Forelimb muscle (tissue), 1 donor: ENCODE results near the gene FBXO38. TPM values are rescaled to one million over a fixed set of nuclear protein-coding genes. Genes with fewer than 3 reads are reported as not detected.
"Not testable (repeated sequence)": the region's sequence is repeated elsewhere in the genome, so short reads cannot be mapped to it uniquely, and the experiment has no call there.

Experiments
- DNase-seq: peaks from one replicate; pipeline ENCODE4 v3.0.0-alpha.2; 2013; ENCODE audit warnings: low read depth
- polyA plus RNA-seq: library from polyadenylated mRNA; unstranded; fragments of 120-200 nt; gene quantifications from one replicate; pipeline ENCODE4 v1.2.1, GENCODE V29; 2013; ENCODE audit not compliant: insufficient read length

The FBXO38 gene
- polyA plus RNA-seq, 1 donor, result 26.4 TPM

DNA sequence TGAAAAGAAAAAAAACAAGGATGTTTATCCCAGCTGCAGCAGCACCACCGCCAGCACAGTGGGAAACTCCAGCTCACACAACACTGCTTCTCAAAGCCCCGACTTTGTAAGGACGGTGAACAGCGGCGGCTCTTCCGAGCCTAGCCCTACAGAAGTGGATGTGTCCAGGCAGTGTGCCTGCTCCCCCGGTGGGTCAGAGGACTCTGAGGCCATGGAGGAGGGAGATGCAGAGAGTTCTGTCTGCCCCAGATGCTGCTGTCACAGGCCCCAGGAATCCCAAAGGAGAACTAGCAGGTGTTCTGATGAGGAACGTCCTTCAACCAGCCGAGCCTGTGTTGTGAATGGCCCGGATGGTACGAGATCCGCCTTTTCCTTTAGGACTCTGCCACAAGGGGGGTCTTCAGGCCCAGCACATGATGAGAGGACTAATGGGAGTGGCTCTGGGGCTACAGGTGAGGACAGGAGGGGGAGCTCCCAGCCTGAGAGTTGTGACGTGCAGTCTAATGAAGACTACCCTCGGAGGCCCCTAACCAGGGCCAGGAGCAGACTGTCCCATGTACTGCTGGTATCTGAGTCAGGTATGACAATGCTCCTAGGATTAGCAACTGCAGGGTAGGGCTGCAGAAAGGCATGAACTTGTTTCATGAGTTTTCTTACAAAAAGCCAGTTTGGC lies 43.7 kb downstream of the FBXO38 start:
- DNase-seq, result no peak

DNA sequence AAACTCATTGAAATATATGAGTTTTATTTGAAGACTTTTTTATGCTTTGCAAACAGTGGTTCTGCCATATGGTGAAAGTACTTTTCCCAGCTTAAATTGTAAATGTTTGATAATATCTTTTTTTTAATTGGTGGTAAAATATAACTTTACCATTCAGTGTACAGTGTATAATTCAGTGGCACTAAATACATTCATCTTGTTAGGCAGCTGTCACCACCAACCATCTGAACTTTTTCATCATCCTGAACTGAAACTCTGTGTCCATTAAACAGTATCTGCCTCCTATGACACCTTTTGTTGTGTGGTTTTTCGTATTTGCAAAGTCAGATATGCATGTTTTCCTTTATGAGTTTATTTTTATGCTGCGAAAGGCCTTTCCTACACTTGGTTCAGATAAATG lies 45.1 kb downstream of the FBXO38 start:
- no peak for DNase-seq

DNA sequence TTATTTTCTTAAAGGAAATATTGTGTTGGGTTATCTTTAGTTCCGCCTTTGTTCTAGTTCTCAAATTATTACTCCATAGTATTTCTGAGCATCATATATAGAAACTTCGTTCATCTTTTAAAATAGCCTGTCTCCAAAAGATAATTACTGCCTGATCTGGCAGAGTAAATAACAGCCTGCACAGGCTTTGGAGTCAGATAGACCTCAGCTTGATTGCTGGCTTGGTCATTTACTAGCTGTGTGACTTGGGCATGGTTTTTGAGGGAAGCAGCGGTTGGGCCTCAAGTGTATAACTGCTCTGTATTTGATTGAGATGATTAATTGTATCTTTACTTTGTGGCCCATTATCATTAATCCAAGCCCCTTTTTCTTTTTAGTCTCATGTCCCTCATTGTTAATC lies 50.1 kb downstream of the FBXO38 start:
- no peak for DNase-seq

DNA sequence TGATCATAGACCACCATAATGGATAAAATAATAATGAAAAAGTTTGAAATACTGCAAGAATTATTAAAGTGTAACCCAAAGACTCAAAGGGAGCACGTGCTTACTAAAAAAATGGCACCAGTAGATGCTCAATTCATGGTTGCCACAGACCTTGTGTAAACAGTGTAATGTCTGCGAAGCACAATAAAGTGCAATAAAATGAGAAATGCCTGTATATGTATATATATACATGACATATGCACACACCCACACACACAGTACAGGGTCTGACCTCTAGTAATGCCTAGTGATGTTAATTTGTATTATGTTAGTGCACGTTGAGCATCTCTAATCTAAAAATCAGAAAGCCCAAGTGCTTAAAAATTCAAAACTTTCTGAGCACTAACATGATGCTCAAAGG lies 52.3 kb downstream of the FBXO38 start:
- DNase-seq, result no peak

DNA sequence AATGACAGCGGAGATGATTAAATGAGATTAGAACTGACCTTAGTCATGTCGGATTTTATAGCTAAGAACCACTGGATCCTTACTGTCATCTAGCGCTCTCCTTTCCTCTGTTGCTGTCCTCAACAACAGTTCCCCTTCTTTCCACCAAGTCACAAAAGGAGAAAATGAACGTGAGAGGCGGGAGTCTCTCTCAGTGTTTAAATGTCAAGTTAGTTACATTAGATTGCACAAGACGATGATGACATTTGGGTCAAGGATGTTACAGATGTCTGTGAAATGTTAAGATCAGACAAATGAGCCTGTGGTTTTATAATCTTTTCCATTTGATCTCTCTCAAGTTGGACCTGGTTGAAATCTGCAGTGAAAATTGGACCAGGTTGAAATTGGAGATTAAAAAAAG lies 53.5 kb downstream of the FBXO38 start:
- DNase-seq, result no peak

DNA sequence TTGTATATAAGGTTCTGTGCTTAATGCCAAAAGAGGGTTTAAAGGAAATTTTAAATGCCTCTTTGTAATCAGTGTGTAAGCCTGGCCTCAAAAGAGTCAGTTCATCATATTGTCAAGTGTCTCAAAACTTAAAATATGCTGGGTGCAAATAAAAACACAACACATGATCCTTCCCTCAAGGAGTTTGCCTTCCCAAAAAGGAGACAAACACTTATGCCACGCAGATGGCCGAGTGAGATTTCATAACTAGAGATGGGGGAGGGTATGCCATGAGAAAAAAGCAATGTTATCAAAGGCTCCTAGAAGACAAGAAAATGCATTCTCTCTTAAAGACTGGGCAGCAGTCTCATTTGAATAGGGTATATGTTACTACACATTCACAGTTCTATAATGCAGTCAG lies 55.2 kb downstream of the FBXO38 start:
- DNase-seq, result no peak

DNA sequence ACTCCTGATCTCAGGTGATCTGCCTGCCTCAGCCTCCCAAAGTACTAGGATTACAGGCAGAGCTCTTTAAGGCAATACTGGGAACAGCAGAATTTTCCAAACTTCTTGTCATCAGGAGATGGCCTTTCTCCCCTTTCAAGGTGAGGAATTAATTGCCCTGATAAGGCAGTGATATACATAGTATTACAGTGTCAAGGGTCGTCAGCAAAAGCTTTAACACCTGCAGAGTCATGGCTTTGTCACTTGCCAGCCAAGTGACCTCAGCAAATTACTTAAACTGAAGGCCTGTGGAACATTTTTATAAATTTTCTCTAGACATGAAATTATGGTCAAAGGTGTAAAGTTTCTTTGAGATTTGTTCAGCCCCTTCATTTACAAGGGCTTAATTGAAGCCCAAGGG lies 59.5 kb downstream of the FBXO38 start:
- no peak for DNase-seq

DNA sequence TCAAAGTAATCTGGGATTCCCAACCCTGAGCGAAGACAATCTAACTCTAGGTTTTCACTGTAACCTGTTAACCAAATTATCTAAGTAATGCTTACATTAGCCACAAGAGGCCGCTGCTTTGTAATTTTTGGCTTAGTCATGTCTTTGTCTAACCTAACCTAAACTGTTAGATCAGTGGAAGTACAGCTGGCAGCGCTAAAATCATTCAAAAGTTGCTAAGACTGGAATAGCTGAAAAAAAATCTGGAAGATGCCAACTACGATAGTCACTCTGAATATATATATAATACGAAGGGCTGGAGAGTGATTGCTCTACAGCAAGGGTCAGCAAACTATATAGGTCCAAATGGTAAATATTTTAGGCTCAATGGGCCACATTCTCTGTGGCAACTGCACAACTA lies 60.2 kb downstream of the FBXO38 start:
- DNase-seq, result peak; percentile 34

DNA sequence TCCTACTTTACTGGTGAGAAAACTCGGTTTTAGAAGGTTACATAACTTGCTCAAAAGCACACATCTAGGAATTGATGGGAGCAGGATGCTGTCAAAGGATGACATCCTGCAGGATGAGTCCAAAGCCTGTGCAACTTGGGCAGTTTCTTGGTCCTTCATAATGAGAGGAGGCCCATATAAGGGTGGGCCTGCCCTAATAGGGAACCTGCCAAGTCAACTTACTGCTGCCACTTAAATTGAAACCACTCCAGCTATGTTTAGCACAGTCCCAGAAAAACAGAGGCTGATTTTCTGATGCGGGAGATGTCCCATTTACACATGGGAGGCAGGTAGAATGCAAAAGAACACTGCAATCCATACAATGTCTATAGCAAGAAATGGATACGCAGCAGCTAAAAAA lies 61.8 kb downstream of the FBXO38 start:
- no peak for DNase-seq

DNA sequence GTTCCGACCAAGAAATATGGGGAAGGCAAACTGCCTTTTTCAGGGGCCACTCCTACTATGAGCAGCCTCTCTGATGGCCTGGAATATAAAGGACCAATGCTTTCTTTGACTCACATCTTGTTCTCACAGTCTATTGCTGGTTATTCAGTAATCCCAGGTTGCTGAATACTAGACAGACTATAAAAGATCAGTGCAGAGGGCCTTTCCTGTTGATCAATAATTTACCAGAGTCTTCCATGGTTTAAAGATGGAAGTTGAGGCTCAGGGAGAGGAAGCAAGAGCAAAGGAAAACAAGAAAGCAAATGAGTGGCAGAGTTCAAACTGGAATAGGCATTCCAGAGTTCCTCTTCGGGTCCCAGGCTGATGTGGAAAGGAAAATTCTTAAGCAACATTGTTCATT lies 62.9 kb downstream of the FBXO38 start:
- no peak for DNase-seq

DNA sequence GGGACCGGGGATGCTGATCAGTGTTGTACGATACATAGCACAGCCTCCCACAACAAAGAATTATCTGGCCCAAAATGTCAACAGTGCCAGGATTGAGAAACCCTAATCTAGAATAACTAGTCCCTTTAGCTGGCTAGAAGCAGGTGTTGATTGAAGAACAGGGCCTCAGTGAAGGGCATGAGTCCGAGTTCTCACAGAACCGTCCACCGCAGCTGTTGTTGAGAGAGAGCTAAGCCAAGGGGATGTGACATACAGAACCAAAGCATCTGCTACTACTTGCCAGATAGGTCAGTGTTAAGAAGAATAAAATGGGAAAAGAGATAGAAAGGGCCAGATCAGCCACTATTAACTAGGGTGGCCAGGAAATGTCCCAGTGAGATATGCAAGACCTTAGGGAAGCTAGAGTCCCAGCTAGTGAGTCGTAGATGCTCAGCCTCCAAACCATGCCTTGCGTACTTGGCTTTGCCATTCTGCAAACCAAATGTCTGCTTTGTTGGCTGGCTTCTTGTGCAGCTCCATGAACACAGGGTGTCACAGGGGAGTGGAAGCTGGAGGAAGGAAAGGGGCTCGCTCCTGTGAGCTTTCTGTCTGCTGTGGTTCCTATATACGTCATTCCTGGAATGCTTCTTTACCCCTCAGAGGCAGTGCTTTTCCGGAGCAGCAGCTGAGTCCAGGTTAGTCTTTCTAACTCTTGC lies 68.9 kb downstream of the FBXO38 start:
- no peak for DNase-seq

DNA sequence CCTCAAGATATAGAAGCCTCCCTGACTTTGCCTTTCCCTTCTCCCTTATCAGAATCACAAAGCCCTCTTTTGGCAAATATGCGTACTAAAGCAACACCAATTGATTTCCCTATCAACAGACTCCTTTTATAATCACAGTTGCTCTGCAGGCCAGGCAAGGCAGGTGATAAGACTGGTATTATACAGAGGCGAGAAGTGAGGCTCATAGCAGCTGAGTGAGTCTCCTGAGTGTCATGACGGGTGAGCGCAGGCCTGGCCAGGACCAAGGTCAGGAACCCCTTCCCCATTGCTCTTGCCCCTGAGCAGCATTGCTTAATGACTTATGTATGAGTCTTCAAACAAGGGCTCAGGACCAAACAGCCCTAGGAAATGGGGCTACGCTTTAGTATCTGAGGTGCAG lies 70.8 kb downstream of the FBXO38 start:
- no peak for DNase-seq

DNA sequence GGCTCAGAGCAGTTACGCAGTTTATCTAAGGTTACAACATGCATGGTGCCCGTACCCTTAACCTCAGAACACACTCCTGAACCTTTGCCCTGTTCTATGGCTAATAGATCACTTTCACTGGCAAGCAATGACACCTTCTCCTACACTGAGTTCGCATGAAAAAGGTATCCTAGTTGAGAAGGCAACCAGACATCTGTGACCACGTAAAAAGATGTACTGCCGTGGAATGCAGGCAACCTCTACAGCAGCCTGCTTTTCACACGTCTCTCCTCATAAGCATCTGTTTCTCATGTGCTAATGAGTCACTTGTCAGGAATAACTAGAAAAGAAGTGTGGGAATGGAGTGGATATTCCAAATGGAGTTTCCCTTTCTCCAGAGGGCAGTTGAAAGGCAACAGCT lies 71.4 kb downstream of the FBXO38 start:
- no peak for DNase-seq

DNA sequence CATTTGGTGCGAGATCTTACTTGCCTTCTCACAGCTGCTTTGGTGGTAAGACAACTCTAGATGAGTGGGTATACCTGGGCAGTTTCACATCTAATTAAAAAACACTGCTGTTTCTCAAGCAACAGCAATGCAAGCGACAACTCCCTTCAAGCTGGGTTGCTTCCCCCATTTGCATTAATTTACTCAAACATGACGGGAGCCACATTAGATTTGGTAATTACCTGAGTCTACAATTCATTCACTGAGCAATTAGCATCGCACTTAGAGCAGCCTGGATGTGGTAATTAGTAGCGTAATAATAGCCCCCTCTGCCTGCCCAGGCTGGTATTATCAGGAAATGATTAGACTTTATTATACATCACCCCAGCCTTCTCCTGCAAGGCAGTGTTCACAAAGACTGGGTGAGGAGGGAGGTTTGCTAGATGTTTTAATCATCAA lies 73.4 kb downstream of the FBXO38 start:
- DNase-seq, result no peak

DNA sequence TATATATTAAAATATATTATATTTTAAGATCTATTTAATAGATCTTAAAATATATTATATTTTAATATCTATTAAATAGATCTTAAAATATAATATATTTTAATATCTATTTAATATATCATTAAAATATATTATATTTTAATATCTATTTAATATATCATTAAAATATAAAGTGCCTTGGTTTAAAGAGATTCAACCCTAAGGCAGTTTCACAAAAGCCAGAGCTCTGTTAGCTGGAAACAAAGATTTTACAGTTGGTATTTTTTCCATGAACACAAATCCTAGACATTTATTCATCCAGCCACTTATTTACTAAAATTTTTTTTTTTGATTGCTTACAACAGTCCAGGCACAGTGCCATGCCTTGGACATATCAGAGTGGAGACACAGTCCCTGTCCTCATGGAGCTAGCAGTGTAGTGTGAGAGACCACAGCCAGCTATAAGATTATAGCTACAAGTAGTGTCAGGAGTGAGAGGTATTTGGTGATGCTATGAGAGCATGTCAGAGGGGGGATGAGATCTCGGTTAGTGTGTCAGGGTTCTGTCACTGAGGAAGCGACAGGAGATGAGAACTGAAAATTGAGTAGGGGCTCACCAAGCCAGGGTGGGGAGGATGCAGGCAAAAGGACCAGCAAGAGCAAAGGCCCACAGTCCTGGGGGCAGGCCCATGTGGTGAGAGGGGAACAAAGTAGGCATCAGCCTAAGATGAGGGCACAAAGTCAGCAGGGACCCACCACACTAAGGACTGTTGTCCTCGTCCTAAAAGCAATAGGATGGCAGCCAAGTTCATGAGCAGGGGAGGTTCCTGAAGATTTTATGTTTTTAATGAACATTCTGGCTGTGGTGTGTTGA lies 74.5 kb downstream of the FBXO38 start:
- DNase-seq, result no peak

DNA sequence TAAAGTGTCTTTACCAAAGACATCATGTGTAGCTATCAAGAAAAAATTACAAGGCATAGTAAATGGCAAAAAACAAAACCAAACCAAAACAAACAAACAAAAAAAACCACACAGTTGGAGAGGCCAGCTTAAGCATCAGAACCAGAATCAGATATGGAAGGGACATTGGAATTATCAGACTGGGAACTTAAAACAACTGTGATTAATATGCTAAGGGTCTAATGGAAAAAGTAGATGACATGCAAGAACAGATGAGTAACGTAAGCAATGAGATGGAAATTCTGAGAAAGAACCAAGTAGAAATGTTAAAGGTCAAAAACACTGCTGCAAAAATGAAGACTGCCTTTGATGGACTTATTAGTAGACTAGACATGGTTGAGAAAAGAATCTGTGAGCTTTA lies 75.9 kb downstream of the FBXO38 start:
- DNase-seq, result no peak

DNA sequence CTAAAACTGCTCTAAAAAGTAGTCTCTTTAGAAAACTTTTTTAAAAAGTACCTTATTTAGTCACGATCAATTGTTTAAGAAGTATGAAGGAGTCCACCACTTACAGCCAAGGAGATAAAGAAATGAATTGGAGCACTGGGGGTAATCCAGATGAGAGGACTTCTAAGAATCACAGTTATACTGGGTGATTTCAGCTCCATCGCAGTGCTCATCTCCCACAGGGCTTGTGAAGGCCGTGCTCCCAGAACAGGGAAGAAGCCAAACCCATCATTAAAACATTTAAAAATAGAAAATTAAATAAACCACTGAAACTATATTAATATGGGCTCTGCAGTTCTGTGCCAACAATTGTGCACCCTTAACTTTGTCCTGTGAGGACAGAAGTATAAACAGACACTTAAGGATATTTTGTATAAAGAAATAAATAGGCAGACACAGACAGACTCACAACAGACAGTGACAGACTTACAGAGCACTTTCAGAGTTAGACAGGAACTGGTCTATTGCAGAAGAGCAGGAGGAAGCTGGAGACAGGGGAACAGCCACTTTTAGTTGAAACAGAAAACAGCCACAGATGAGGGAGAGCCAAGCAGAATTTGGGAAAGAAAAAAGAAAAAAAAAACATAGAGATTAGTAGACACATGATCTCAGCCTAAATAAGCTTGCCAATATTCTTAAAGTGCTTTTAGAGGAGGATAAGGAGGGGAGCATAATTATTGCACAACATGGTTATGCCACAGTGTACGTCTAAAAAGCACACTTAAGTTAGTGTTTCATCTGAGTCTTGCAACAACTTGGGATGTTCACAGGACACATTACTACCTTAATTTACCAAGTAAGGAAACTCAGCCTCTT lies 81.8 kb downstream of the FBXO38 start:
- DNase-seq, result no peak

DNA sequence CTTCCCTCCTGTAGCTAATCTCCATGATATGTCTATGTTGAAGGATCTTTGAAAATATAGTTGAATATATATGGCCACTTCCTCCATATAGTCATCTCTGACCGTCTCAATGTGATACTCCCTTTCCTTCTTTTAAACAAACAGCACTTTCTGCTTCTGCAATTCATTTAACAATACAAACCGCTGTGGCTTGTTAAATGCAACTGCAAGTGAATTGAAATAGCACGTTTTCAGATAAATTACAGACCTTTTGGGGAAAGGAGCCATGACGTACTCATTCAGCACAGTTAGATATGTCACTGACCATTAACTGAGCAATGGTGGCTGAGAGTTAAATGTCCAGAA lies 82.5 kb downstream of the FBXO38 start:
- no peak for DNase-seq

DNA sequence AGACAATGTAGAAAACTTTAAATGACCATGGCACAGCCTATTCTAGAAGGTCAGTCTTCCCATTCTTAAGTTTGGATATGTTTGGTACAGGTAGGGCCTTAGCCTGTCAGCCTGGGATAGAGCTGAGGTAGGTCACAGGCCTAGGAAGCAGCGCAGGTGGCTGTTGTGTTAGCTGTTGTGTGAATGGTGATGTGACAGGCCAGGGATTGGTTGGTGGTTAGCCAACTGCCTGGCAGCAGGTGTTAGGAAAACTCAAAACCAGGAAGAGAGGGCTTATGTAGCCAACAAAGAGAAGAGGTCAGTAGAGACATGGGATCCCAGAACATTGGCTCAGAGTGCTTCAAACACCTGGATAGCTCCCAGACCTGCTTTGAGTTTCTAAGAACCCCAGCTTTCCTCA lies 84.2 kb downstream of the FBXO38 start:
- DNase-seq, result no peak

DNA sequence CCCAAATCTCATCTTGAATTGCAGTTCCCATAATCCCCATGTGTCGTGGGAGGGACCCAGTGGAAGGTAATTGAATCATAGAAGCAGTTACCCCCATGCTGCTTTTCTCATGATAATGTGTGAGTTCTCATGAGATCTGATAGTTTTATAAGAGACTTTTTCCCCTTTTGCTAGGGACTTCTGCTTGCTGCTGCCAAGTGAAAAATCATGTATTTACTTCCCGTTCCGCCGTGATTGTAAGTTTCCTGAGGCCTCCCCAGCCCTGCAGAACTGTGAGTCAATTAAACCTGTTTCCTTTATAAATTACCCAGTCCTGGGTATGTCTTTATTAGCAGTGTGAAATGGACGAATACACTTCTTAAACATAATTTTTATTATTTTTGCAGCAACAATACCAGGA lies 85.0 kb downstream of the FBXO38 start:
- not testable (repeated sequence) for DNase-seq

DNA sequence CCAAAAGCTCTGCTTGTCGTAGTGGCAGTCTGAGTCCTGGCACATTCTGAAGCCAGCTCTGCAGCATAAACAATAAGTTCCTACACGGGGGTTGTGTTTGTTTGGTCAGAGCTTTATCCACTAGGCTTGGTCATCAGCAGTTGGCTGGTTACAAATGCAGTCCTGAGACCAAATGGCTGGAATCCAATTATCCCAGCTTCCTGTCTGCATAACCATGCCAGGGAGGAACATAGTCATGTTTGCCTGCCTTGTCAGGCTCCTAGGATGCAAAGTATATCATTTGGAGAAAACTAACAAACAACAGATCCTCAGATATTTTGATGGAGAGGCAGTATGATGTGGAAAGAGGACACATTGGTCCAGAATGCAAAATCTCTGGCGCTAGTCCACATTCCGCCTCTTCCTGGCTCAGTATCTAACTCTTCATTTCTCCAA lies 85.8 kb downstream of the FBXO38 start:
- no peak for DNase-seq

DNA sequence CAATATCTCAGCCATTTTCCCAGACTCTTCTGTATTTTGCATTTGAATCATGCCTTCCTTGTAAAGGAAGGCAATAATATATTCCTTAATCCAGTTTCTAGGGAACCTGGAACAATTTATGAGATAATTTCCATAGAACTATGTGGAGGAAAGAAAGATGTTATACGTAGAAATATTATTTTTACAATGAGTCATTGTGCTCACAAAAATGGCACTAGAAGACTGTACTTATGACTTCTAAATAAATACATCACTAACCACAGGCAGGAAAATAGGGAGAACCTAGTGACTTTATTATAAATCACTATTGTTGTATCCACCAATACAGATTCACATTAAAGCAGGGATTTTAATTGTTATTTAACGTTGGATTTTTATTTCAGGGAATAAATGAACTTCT lies 87.6 kb downstream of the FBXO38 start:
- DNase-seq, result no peak
